Stimulated activated CD8-positive, alpha-beta memory T cell treated with anti-CD3 and anti-CD28 coated beads, Interleukin-7, amount 100 ng/mL, for 24 hours (primary cell): Measurements from ENCODE around the gene COPG2.
"Not testable (repeated sequence)": the region's sequence is repeated elsewhere in the genome, so short reads cannot be mapped to it uniquely, and the experiment has no call there.

Experiments
- DNase-seq: peaks from one replicate; pipeline ENCODE4 v3.0.0-alpha.2; 2020; ENCODE audit warnings: low read depth

COPG2 gene

DNA sequence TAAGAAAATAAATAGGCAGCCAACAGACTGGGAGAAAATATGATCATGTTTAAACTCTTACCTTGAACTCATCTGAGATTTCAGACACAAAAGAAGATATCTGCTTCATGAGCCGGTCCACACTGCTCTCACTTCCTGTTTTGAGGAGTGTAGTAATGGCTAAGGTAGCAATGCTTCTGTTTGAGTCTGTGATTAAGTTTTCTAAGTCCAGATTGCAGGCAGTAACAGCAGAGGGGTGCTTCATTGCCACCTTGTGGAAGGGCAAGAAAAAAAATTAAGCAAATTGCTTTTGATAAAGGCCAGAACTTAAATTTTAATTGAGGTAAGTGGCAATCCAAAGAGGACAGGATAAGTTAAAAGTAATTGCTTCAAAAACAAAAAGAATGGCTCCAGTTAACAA lies 107.6 kb downstream of the COPG2 start:
- no peak for DNase-seq

DNA sequence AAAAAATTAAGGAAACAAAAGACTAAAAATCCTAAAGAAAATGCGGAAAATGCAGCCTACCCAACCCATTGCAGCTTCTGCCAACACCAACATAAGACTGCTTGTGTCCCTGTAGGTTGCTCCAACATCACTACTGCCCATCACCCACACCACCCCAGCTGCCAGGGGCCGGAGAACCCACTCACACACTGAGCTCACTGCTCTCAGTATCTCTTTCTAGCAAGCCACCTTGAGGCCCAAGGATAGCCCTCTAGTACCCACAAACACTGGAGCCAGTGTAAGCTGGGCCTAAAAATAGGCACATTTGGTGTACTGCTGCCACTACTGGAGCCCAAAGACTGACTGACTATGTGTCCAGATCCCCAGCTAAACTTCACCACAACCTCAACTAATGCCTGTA lies 109.4 kb downstream of the COPG2 start:
- no peak for DNase-seq

DNA sequence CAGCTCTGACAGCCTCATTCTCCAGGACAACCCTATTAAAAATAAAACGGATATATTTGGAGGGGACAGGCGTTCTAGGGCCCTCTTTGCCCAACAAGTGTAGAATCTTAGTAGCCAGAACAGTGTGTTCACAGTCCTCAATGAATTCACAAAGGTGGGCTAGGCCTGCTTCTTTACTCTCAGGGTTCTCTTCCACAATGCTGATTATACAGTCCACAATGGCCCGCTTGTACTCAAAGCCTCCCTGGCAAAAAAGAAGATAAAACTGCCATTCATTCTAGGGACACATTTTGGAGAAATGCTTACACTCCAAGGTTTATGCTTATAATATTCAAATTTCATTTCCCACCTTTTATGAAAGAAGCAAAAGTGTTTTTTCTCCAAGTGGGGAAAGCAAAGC lies 114.1 kb downstream of the COPG2 start:
- no peak for DNase-seq

DNA sequence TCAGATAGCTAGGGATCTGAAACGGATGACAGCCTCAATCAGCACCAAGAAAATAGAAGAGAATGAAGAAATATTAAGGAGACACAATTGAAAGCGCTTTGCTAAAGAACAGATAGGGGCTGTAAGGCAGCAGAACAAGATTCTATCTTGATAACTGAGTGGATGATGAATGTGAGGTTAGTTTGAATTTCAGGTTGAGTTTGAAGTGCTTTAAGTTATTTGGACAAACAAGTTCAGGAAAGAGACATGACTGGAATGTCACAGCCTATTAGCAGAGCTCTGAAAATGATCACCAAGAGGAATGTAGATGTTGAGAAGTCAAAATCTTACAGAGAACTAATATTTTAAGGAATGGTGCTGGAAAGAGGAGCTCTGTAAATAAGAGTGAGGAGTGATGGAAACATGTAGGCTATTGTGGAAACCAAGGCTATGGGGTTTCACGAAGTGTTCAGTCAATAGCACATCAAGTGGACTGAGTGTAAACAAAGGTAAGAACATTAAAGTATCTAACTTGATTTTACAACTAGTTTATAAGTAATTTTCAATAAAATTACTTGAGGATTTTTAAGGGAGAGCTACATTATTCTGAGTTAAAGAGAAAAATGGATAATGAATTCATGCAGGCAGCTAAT lies 115.0 kb downstream of the COPG2 start:
- no peak for DNase-seq

DNA sequence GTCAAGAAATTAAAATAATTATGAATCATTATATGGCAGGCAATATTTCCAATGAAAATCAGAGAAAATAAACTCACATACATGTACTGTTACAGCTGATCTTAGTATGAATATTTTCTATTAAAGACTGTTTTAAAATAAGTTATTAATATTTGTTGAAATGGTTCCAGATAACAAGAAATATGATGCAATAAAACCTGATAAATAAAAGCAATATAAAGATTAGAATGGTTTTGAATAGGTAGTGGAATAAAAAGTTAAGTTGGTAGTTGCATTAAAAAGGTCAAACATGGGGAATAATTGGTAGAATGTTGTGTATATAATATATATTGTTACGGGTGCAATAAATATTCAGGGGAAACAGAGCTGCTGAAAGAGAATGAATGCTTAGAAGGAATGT lies 124.2 kb downstream of the COPG2 start:
- DNase-seq = no peak

DNA sequence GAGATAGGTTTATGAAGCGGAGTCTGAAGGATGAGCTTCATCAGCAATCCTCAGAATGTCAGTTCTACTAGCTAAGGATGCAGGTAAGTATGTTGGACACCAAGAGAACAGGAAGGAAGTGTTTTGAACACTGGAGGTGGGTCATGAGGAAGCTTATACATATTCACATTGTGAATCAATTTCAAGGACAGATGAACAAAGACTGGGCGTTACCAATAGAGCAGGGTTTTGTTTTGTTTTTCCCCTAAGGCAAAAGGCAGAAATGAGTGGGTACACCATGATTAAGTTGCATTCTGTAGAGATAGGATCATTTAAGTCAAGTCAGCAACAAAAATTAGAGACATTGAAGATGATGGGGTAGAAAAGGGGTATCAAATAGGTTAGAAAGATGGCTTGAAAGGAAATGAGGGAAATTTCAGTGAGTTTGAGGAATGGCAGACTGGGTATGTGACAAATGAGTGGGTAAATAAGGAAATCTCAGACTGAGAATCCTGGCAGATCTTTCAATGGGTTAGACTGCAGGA lies 125.0 kb downstream of the COPG2 start:
- no peak for DNase-seq

DNA sequence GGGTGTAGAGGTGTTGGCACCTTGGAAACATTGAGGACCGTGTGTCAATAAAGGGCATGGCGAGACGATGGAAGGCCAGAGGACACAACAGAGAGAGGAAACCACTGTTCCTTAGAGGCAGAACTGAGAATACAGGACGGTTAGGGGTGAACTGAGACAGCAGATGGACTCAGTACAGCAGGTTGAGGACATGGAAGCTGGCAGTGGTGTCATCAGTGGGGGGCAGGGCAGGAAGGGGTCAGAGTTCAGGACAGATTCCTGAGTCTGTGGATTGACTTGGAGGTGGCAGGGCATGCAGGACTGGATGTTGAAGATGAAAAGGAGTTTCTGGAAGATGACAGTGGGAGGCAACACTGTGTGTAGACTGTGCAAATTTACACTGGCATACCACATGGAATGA lies 126.3 kb downstream of the COPG2 start:
- DNase-seq = not testable (repeated sequence)

DNA sequence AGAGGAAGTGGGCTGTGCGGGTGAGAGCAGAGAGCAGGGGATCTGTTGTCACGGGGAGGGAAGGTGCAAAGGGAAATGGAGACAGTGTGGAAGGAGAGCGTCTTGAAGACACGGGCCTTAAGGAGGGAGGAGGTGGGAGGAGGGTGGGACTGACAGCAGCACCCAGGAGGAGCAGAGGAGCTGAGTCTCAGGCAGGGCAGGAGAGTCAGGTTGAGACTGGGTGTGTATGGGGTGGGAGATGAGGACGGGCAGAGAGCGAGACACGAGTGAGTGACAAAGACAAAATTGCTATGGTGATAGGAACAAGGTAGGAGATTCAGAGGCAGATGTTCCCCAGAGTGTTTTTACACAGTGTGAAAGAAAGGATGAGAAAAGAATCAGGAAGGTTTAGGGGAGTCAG lies 127.3 kb downstream of the COPG2 start:
- not testable (repeated sequence) for DNase-seq

DNA sequence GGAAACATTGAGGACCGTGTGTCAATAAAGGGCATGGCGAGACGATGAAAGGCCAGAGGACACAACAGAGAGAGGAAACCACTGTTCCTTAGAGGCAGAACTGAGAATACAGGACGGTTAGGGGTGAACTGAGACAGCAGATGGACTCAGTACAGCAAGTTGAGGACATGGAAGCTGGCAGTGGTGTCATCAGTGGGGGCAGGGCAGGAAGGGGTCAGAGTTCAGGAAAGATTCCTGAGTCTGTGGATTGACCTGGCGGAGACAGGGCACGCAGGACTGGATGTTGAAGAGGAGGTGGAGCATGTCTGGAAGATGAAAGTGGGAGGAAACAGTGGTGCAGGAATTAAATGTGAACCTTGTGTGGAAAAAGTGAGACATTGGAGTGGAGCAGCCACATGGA lies 130.7 kb downstream of the COPG2 start:
- DNase-seq = not testable (repeated sequence)

DNA sequence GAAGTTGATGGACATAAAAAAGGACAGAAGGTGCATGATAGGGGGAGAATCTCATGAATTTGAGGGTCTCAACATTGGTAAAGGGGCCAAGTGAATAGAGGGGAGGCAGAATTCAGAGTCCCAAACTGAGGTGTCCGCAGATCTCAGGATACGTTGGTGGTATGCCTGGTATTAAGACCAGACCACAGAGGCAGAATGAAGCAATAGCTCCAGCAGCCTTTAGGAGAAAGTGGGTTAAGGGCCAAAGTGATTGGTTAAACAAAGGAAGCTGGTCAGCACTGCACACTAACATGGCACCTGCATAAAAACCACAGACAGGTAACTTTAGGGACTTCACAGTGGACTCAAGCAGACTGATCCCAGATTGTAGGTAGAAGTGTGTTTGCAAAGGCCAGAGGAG lies 139.1 kb downstream of the COPG2 start:
- no peak for DNase-seq

DNA sequence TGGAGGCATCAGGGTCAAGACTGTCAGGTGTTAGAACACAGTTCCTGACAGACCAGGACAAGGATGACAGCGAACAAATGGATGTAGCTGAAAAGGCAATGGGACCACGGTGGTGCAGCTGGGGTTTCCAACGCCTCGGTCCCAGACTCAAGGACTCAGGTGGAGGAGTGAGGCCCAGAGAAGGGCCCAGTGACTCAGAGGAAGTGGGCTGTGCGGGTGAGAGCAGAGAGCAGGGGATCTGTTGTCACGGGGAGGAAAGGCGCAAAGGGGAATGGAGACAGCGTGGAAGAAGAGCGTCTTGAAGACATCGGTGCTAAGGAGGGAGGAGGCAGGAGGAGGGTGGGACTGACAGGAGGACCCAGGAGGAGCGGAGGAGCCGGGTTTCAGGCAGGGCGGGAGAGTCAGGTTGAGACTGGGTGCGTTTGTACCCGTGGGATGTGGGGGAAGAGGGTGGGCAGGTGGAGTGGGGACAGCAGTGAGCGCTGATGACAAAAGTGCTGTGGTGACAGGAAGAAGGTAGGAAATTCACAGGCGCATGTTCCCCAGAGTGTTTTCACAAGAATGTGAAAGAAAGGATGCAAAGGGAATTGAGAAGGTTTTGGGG lies 140.7 kb downstream of the COPG2 start:
- not testable (repeated sequence) for DNase-seq

DNA sequence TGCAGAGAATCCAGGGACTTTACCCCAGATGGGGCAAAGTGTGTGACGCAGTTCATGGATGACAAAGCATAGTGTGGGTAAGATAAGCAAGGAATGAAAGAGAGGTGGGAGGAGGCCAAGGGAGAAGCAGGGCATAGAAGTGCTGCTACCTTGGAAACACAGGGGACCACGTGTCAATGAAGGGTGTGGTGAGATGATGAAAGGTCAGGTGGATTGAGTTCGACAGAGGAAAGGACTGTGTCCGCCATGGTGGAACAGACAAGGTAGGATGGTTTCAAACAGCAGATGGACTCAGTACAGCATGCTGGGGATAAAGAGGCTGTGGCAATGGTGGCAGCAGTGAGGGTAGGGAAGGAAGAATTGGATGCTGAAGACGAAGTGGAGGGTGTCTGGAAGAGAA lies 143.9 kb downstream of the COPG2 start:
- DNase-seq = no peak

DNA sequence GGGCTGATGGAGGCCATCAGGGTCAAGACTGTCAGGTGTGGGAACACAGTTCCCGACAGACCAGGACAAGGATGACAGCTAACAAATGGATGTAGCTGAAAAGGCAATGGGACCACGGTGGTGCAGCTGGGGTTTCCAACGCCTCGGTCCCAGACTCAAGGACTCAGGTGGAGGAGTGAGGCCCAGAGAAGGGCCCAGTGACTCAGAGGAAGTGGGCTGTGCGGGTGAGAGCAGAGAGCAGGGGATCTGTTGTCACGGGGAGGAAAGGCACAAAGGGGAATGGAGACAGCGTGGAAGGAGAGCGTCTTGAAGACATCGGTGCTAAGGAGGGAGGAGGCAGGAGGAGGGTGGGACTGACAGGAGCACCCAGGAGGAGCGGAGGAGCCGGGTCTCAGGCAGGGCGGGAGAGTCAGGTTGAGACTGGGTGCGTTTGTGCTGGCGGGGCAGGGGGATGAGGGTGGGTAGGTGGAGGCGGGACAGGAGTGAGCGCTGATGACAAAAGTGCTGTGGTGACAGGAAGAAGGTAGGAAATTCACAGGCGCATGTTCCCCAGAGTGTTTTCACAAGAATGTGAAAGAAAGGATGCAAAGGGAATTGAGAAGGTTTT lies 144.9 kb downstream of the COPG2 start:
- DNase-seq = not testable (repeated sequence)

DNA sequence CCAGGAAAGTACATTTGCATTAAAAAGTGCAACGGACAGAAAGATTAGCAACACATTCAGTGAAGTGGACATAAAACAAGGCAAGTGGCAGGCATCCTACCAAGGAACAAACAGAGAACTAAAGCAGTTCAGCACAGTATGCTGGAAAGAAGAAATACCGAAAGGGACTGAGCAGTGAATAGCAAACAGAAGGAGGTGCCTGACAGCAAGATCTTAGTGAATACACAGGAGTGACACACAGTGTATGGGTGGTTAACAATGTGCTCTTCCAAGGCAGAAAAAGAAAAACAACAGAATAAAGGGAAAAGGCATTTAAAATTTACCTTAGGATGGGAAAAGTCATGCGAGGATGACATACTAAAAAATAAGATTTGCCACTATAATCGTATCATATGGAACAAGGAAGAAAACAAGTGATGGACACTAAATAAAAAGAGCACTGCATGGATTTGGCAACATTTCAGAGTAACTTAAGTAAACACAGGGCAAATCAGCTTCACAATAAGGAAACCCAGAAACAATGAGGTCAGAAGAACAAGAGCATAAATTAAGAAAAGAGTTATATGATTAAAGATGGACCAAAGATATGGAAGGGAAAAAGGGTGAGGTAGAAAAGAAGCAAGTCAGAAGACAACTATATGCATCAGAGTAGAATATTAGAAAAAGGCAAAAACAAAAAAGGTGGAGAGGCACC lies 147.1 kb downstream of the COPG2 start:
- no peak for DNase-seq

DNA sequence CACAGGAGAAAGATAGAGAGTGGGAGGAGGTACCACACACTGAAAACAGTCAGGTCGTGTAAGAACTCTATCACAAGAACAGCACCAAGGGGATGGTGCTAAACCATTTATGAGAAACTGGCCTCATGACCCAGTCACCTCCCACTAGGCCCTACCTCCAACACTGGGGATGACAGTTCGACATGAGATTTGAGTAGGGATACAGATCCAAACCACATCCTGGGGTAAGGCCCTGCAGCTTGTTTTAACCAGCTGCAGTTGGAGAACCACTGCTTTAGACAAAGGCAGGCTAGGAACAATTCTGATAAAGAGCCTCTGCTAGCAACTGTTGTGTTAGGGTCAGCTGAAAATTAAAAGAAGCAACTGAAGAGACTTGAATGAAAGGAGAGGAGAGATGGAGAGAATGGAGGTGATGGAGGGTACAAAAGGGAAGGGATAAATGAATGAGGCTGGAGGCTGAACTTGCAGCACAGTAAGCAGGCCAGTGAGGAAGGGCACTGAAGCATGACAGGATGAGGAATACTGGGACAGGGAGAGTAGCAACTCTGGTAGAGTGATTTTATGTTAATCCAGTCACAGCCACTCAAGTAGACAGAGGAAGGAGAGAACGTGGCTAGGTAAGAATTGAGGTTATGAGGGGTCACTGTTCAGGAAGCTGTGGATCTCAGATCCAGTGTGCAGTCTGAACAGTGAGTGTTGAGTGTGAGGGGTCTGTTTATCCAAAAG lies 153.1 kb downstream of the COPG2 start:
- no peak for DNase-seq

DNA sequence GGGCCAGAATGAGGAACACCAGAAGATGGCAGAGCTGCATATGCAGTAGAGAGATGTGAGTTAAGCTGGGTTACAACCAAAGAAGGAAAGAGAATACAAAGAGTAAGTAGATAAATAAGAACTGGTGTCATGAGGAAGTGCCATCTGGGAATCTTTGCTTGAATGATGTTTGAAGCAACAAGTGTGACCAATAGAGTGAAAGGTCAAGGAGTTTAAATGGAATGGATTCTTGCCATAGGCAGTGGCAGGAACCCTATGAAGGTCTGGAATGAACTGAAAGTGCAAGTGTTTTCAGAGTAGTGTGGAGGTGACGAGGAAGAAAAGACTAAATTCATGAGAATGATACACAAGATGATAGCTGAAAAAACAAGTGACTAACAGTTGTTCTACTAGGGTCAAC lies 155.1 kb downstream of the COPG2 start:
- DNase-seq = no peak

DNA sequence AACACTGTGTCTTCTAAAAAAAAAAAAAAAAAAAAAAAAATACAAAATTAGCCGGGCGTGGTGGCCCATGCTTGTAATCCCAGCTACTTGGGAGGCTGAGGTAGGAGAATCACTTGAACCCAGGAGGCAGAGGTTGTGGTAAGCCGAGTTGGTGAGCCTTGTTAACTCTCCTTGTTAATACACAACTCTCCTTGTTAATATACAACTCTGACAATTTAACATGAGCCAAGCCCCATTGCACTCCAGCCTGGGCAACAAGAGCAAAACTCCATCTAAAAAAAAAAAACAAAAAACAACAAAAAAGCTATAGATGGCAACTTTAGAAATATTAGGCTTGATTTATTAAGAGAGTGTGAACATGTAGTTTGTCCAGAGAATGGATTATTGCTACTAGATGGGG lies 156.5 kb downstream of the COPG2 start:
- not testable (repeated sequence) for DNase-seq

DNA sequence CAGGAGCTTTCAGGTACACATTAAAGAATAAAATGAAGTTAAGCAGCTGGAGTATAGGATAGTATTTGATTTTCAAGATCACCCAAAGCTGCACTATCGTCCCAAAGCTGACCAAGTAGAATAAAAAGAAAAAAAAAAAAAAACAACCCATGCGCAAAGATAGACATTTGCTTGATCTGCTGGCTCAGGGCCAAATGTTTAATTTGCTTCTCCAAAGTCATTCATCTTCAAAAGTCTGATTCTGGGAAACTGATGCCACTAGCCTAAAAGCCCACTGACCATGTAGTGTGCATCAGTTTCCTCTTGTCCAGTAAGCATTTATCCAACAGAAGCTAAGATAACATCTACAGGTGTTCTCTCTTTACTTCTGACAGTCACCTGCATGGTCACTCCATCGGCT lies 162.2 kb downstream of the COPG2 start:
- DNase-seq = no peak

DNA sequence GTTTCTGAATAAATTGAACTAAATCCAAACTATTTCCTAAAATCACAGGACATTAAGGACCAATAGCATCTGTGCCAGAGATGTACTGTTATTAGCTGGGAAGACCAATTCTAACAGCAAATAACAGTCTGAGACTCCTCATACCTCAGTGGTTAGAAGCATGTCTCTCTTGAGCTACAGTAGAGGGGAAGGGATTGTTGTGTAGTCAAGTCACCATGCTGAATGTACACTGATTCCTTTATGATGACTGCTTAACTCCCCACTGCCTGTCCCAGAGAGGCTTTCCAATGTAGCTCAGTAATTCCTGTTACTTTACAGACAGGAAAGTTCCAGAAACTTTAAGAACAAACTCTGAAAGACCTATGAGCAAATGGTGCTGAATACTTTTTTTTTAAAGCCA lies 162.8 kb downstream of the COPG2 start:
- no peak for DNase-seq

DNA sequence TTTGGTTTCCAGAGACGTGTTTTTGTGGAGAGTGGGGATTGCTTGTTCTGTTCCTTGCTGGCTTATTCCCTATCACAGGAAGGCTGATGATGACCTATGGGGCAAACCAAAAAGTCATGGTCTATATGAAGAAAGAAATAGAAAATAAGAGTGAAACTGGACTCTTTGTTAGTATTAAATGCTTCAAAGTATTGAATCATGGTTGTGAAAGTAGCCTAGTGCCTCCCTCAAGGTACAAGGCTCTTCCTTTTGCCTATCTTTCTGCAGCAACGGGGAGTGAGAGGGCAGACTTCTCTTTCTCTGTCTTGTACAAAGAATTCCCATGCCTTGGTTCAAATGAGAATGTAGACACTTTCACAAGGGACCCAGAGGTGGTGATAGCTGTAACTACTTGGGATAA lies 167.6 kb downstream of the COPG2 start:
- no peak for DNase-seq

DNA sequence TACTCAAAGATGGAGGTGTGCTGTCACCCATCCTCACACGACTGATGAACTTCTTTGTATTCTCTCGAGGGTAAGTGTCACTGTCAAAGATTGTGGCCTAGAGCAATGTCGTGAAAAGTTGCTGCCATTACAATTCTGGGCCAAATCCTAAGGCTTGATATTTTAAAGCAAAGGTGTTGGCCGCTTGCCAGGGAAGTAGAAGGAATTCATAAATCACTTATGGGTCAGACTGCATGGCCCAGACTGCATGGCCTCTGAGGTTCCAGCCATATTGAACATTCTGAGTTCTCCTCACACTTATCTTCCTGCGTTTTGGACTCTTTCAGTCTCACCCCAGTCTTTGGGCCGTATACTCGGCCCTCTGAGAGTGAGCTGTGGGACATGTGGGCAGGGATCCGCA lies 168.1 kb downstream of the COPG2 start:
- no peak for DNase-seq

DNA sequence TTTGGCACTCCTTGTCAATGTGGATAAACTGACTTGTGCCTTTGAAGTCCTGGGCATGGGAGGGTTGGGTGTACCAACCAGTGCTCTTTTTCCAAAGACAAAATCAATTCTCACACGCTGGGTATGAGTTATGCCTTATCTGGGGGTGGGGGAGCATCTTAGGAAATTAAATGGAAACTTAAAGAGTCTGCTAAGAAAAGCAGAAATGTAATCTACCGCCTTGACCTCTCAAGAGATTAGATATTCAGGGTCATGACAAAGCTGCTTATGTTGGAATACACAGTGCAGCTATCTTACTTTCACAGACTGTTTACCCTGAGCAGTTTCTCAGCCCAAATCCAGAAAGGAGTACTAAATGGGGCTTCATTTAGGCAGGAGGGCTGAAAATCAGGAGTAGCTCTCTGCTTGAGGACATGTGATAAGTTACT lies 174.1 kb downstream of the COPG2 start:
- no peak for DNase-seq
